Cardiac muscle cell (in vitro differentiated cells and primary cell): ENCODE measurements around the gene AUTS2. TPM values are rescaled to one million over a fixed set of nuclear protein-coding genes. Genes with fewer than 3 reads are reported as not detected.

Source experiments
- DNase-seq, 2 donors: peaks; one replicate each; pipeline versions ENCODE4 v3.0.0 to v3.0.0-alpha.2; 2010 to 2017; ENCODE audit warnings: low read depth in 1 of 2, low spot score in 1 of 2
- H3K27ac ChIP-seq: fragments of 200-600 bp; sonication (generic); 2 replicates; pipeline ENCODE4 v1.5.1; 2016
- H3K27me3 ChIP-seq: fragments of 200-600 bp; sonication (generic); 2 replicates; pipeline ENCODE4 v1.6.0; 2016; ENCODE audit warnings: control low read depth
- H3K36me3 ChIP-seq: fragments of 200-600 bp; sonication (generic); 2 replicates; pipeline ENCODE4 v1.5.1; 2016; ENCODE audit warnings: control low read depth
- H3K4me1 ChIP-seq: fragments of 200-600 bp; sonication (generic); 2 replicates; pipeline ENCODE4 v1.8.1; 2017; ENCODE audit warnings: low read depth, mild to moderate bottlenecking, mixed run types
- H3K4me3 ChIP-seq: fragments of 200-600 bp; sonication (generic); 2 replicates; pipeline ENCODE4 v1.5.1; 2016; ENCODE audit warnings: mild to moderate bottlenecking
- H3K9me3 ChIP-seq: fragments of 200-600 bp; sonication (generic); 2 replicates; pipeline ENCODE4 v1.5.1; 2017; ENCODE audit warnings: low read depth, mild to moderate bottlenecking, control low read depth
- polyA plus RNA-seq: library from polyadenylated mRNA; unstranded; fragments of >200 nt; fragmentation: Nextera tagmentation; extraction: Ambion mirVana; gene quantifications from 2 replicates; pipeline ENCODE4 v1.2.1, GENCODE V29; 2016
- total RNA-seq: library from RNA; depleted of rRNA; stranded (reverse); fragments of >200 nt; gene quantifications from 2 replicates; pipeline ENCODE4 v1.2.3, GENCODE V29; 2016
- TF ChIP-seq, protein P1 (sequence below): IDR thresholded peaks from 2 replicates; pipeline ENCODE4 v1.5.1; 2012; ENCODE audit warnings: low read depth, mild to moderate bottlenecking, low read length

Gene AUTS2
- total and polyA plus RNA-seq, 2 experiments from 2014 or later = 41.0 to 45.5 TPM

DNA sequence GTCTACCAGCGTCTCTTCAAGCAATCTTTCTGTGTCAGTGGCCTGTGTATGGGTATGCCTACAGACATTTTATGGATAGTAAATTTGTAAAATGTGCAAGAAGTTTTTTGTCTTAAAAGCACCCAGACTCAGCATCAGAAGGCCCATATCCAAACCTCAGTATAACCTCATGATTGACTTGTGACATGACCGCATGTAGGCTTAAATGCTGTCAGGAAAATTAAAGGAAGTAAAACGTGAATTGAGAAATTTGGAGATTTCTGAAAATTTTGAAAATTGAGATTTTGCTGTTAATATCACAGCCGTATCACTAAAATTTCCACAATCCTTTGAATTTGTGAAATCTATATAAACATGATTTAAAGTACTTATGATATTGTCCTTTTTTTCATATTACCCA lies 410.2 kb downstream of the AUTS2 start:
- DNase-seq = no peak
- TF ChIP-seq, protein P1, sequence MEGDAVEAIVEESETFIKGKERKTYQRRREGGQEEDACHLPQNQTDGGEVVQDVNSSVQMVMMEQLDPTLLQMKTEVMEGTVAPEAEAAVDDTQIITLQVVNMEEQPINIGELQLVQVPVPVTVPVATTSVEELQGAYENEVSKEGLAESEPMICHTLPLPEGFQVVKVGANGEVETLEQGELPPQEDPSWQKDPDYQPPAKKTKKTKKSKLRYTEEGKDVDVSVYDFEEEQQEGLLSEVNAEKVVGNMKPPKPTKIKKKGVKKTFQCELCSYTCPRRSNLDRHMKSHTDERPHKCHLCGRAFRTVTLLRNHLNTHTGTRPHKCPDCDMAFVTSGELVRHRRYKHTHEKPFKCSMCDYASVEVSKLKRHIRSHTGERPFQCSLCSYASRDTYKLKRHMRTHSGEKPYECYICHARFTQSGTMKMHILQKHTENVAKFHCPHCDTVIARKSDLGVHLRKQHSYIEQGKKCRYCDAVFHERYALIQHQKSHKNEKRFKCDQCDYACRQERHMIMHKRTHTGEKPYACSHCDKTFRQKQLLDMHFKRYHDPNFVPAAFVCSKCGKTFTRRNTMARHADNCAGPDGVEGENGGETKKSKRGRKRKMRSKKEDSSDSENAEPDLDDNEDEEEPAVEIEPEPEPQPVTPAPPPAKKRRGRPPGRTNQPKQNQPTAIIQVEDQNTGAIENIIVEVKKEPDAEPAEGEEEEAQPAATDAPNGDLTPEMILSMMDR = no peak
- H3K27ac ChIP-seq = no peak overlapping the region
- no peaks in the 10 kb centered on the region for H3K27me3 ChIP-seq
- H3K9me3 ChIP-seq = no peaks in the 10 kb centered on the region
- no peaks in the 10 kb centered on the region for H3K36me3 ChIP-seq
- no peak overlapping the region for H3K4me3 ChIP-seq
- peaks cover 42% of the 10 kb centered on the region for H3K4me1 ChIP-seq

DNA sequence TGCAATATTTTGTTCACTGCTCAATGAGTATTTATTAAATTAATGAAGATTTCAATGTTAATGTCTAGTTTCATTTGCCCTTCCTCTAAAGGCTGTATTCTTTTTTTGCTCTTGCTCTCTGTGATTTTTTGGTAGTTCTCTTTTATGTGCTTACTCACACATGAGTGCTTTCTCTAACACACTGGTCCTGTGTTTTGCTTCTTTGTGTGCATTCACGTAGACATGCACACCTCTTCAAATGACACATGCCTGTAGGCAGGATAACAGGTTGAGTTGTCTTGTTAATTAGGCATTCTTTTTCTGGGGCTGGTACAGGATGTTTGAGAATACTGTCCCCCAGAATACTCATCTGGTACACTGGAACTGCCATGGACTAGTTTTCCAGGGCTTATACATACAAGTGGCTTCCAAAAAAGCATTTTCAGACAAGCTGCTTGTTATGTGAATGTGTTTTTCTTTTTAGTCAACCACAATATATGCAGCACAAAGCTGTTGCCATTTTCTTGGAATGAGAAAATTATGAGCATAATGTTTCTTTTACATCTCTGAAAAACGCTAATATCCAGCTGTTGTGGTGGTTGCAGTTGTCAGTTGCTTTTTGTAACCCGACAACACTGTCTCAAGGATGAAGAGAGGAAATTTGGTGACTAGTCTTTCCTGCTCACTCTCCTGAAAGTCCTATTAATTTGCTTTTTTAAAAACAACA lies 416.4 kb downstream of the AUTS2 start:
- Histone ChIP-seq H3K9me3 (no peaks in the 10 kb centered on the region), H3K27ac (peak overlapping the region; percentile 12), H3K4me1 (peaks cover 59% of the 10 kb centered on the region), H3K27me3 (no peaks in the 10 kb centered on the region), H3K36me3 (no peaks in the 10 kb centered on the region), H3K4me3 (no peak overlapping the region)
- no peak for DNase-seq
- TF ChIP-seq, protein P1 = no peak

DNA sequence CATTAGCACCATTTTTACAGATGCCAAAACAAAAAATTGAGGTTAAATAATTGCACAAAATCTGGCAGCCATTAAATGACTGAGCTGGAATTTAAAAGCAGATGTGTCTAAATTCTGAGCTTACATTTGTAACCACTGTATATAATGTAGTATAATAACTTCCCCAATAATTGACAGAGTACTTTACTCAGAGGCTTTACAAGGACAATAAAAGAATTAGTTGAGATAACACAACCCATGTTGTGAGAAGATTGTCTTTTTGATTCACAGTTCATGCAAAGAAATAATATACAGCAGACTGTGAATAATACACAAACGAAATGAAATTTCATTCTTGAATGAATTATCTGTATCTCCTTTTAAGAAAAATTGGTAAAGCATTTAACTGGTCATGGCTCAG lies 417.1 kb downstream of the AUTS2 start:
- TF ChIP-seq, protein P1 = no peak
- no peak for DNase-seq

DNA sequence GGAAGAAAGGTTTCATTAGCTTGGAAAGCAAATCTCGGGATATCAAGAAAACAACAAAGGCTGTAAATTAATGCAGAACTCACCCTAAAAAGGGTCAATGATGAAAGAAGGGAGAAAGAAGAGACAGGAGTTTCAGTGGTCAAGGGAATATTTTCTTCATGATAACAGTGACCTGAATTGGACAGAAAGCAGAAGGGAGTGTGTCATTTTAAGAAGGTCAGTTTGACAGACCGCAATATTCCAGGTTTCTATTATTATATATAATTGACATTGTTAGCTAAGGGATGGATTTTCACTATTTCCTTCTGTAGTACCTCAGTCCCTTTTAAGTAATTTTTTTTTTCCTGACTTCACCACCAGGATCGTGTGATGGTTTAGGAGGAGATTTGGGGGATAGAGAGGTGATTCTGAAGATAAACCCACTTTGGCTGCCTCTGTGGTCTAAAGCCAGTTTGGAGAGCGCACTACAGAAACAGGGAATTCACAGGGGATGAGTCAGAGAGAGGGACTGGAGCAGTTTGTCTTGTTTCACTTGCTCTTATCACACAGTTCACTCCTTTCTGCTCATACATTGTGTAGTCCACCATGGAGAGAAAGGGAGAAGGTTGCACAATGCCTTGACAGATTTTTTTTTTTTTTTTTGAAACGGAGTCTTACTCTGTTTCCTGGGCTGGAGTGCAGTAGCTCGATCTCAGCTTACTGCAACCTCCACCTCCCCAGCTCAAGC lies 417.9 kb downstream of the AUTS2 start:
- peaks cover 52% of the 10 kb centered on the region for H3K4me1 ChIP-seq
- peak in 1 of 2 donors; percentile 95 for DNase-seq
- H3K36me3 ChIP-seq = no peaks in the 10 kb centered on the region
- no peaks in the 10 kb centered on the region for H3K9me3 ChIP-seq
- TF ChIP-seq, protein P1 = no peak
- no peak overlapping the region for H3K4me3 ChIP-seq
- no peak overlapping the region for H3K27ac ChIP-seq
- no peaks in the 10 kb centered on the region for H3K27me3 ChIP-seq

More for the DNA sequence above, 417.1 kb downstream of the AUTS2 start:
- no peaks in the 10 kb centered on the region for H3K36me3 ChIP-seq
- no peaks in the 10 kb centered on the region for H3K9me3 ChIP-seq
- H3K27ac ChIP-seq = no peak overlapping the region
- no peak overlapping the region for H3K4me3 ChIP-seq
- no peaks in the 10 kb centered on the region for H3K27me3 ChIP-seq
- peaks cover 58% of the 10 kb centered on the region for H3K4me1 ChIP-seq

DNA sequence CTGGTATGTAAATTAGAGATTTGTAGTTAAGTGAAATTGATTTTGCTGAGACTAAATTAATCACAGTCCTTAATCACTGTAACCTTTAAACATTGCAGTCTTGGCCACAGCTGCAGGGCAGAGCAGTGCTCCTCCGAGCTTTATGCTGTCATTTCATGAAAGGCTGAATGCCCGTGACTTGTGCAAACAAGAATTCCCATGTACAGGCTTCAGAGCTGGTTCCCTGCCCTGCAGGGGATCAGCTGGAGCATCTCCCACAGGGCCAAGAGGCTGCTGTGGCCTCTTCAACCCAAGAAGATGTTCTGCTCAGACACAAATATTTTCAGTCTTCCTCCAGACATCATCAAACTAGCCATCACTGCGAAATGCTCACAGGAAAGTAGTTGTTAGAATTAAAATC lies 419.1 kb downstream of the AUTS2 start:
- Histone ChIP-seq H3K36me3 (no peaks in the 10 kb centered on the region), H3K4me3 (no peak overlapping the region), H3K27ac (no peak overlapping the region), H3K27me3 (no peaks in the 10 kb centered on the region), H3K4me1 (peaks cover 55% of the 10 kb centered on the region), H3K9me3 (no peaks in the 10 kb centered on the region)
- TF ChIP-seq, protein P1 = no peak
- no peak for DNase-seq
